Sigmoid colon (tissue), 4 donors: ENCODE results near the gene CD58.

Experiments
- CTCF ChIP-seq, 4 experiments: fragments of 450-650 bp in 3 of 4; fragments of 200-600 bp in 1 of 4; IDR thresholded peaks; one replicate each; pipeline ENCODE4 v1.5.1; 2016 to 2019; ENCODE audit warnings: antibody characterized with exemption in 4 of 4, mild to moderate bottlenecking in 3 of 4, moderate library complexity in 2 of 4
- EP300 ChIP-seq, 4 donors: sonication (generic); formaldehyde crosslinking; IDR thresholded peaks; one replicate each; pipeline ENCODE4 v1.6.1; 2017; ENCODE audit warnings: antibody characterized with exemption in 4 of 4
- POLR2A ChIP-seq, 2 donors: fragments of 450-650 bp; IDR thresholded peaks; one replicate each; pipeline ENCODE4 v1.6.1; 2016; ENCODE audit warnings: antibody characterized with exemption in 2 of 2, mild to moderate bottlenecking in 2 of 2, moderate library complexity in 2 of 2
- POLR2AphosphoS5 ChIP-seq, 4 donors: sonication (generic); formaldehyde crosslinking; IDR thresholded peaks; one replicate each; pipeline ENCODE4 v1.6.1; 2017; ENCODE audit warnings: antibody characterized with exemption in 4 of 4

GRCh38 chr1:116578581-116578980 is 7.8 kb upstream of the CD58 start:
- TF ChIP-seq CTCF (IDR thresholded peaks at IDR 0.05) (no peak), POLR2A (IDR thresholded peaks at IDR 0.05) (no peak), EP300 (IDR thresholded peaks at IDR 0.05) (no peak), POLR2AphosphoS5 (IDR thresholded peaks at IDR 0.05) (no peak)
